HEK293T (cell line): ENCODE data around the gene DCST2.

Experiments used
- ARNT ChIP-seq: fragments of 450-650 bp; IDR thresholded peaks from 2 replicates; pipeline ENCODE4 v1.6.1; 2017; ENCODE audit warnings: mild to moderate bottlenecking
- BHLHE40 ChIP-seq: fragments of 450-650 bp; IDR thresholded peaks from 2 replicates; pipeline ENCODE4 v1.6.1; 2016; ENCODE audit warnings: mild to moderate bottlenecking, moderate library complexity, borderline replicate concordance
- CTBP1 ChIP-seq: fragments of 450-650 bp; IDR thresholded peaks from 2 replicates; pipeline ENCODE4 v1.6.1; 2016; ENCODE audit warnings: borderline replicate concordance
- FOXA1 ChIP-seq: fragments of 450-650 bp; IDR thresholded peaks from 2 replicates; pipeline ENCODE4 v1.6.1; 2016; ENCODE audit warnings: mild to moderate bottlenecking
- FOXK2 ChIP-seq: fragments of 450-650 bp; IDR thresholded peaks from 2 replicates; pipeline ENCODE4 v1.6.1; 2016; ENCODE audit warnings: mild to moderate bottlenecking
- FOXM1 ChIP-seq: fragments of 450-650 bp; IDR thresholded peaks from 2 replicates; pipeline ENCODE4 v1.6.1; 2017; ENCODE audit warnings: mild to moderate bottlenecking, borderline replicate concordance
- LEF1 ChIP-seq: fragments of 450-650 bp; IDR thresholded peaks from 2 replicates; pipeline ENCODE4 v1.6.1; 2017; ENCODE audit warnings: mild to moderate bottlenecking, borderline replicate concordance
- SP1 ChIP-seq: fragments of 450-650 bp; IDR thresholded peaks from 2 replicates; pipeline ENCODE4 v1.6.1; 2017
- SUZ12 ChIP-seq: fragments of 450-650 bp; IDR thresholded peaks from 2 replicates; pipeline ENCODE4 v1.6.1; 2016; ENCODE audit warnings: mild to moderate bottlenecking
- TARDBP ChIP-seq: fragments of 450-650 bp; IDR thresholded peaks from 2 replicates; pipeline ENCODE4 v1.6.1; 2016
- TF ChIP-seq, protein P1 (sequence below): fragments of 450-650 bp; IDR thresholded peaks from 2 replicates; pipeline ENCODE4 v1.6.1; 2016

- TF ChIP-seq, protein P1, sequence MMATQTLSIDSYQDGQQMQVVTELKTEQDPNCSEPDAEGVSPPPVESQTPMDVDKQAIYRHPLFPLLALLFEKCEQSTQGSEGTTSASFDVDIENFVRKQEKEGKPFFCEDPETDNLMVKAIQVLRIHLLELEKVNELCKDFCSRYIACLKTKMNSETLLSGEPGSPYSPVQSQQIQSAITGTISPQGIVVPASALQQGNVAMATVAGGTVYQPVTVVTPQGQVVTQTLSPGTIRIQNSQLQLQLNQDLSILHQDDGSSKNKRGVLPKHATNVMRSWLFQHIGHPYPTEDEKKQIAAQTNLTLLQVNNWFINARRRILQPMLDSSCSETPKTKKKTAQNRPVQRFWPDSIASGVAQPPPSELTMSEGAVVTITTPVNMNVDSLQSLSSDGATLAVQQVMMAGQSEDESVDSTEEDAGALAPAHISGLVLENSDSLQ = no peak
- no peak for TF ChIP-seq FOXM1
- TF ChIP-seq TARDBP = no peak
- TF ChIP-seq FOXK2 = no peak
- no peak for TF ChIP-seq SP1
- no peak for TF ChIP-seq SUZ12
- no peak for TF ChIP-seq CTBP1
- TF ChIP-seq BHLHE40 = no peak
- TF ChIP-seq FOXA1 = no peak
- TF ChIP-seq ARNT = no peak
- TF ChIP-seq LEF1 = no peak
Observed at GRCh38 chr1:154994591-154994990, 39.0 kb downstream of the DCST2 start.
